T1000 (cell line): ENCODE results near the gene C1orf159.
"Not testable (repeated sequence)": the region's sequence is repeated elsewhere in the genome, so short reads cannot be mapped to it uniquely, and the experiment has no call there.

Source experiments
- DNase-seq: peaks from one replicate; lab custom pipeline; 2025; ENCODE audit warnings: mixed read lengths; lab: John Stamatoyannopoulos, UW

Gene C1orf159

DNA sequence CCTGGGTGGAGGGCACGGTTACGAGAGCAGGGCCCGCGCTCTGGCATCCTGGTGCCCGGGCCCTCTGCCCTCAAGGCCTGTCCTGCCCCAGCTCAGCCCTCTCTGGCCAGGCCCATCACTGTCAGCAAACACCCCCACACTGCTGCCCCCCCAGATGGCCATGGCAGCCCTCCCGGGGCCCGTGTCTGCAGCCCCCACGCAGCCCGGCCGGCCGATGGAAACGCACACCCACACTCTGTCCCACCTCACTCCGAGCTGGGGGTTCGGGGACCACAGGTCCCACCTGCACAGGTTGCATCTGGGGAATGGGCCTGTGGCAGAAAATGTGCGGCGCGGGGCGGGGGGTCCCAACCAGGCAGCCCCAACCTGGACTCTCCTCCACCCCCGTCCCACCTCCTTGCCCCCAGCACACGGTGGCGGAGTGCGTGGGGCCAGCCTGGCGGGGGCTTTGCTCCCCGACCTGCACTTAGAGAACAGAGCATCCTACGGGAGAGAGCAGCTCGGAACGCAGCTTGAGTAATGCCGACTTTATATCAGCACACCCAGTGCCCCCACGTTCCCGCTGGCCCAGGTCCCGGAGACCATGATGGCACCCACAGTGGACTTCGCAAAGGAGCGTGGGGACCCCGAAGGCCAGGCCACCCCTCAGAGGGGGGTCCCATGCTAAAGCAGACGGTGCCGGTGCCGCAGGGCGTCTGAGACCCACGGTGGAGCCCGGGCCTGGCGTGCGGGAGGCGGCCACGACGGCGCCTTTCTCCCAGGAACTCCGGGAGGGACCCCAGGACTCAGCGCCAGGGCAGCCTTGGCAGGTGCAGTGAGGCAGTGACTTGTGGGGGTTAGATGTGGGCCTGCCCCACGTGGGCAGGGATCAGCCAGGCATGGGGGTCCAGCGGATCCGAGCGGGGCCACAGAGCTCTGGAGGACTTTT lies 34.3 kb downstream of the C1orf159 start:
- no peak for DNase-seq

- DNase-seq: no peak
These were observed 35.0 kb downstream of the C1orf159 start for GRCh38 chr1:1080951-1081310.

- DNase-seq: no peak
These were observed 35.6 kb downstream of the C1orf159 start for GRCh38 chr1:1080122-1080757.

- DNase-seq: peak; percentile 95
These were observed 36.3 kb downstream of the C1orf159 start for GRCh38 chr1:1079408-1080121.

DNA sequence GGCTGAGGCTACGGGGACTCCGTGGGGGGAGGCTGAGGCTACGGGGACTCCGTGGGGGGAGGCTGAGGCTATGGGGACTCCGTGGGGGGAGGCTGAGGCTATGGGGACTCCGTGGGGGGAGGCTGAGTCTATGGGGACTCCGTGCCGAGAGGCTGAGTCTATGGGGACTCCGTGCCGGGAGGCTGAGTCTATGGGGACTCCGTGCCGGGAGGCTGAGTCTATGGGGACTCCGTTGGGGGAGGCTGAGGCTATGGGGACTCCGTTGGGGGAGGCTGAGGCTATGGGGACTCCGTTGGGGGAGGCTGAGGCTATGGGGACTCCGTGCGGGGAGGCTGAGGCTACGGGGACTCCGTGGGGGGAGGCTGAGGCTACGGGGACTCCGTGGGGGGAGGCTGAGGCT lies 38.5 kb downstream of the C1orf159 start:
- not testable (repeated sequence) for DNase-seq

- no peak for DNase-seq
These were observed 40.5 kb downstream of the C1orf159 start for GRCh38 chr1:1075148-1075935.

- DNase-seq: no peak
These were observed 41.2 kb downstream of the C1orf159 start for GRCh38 chr1:1074631-1075147.

- DNase-seq: no peak
These were observed 41.9 kb downstream of the C1orf159 start, which contains the start of gene RNF223 for GRCh38 chr1:1073743-1074587. Gene RNF223 (minus strand): TSS chr1:1074306. CDS start chr1:1072566, 1,740 bp downstream.

DNA sequence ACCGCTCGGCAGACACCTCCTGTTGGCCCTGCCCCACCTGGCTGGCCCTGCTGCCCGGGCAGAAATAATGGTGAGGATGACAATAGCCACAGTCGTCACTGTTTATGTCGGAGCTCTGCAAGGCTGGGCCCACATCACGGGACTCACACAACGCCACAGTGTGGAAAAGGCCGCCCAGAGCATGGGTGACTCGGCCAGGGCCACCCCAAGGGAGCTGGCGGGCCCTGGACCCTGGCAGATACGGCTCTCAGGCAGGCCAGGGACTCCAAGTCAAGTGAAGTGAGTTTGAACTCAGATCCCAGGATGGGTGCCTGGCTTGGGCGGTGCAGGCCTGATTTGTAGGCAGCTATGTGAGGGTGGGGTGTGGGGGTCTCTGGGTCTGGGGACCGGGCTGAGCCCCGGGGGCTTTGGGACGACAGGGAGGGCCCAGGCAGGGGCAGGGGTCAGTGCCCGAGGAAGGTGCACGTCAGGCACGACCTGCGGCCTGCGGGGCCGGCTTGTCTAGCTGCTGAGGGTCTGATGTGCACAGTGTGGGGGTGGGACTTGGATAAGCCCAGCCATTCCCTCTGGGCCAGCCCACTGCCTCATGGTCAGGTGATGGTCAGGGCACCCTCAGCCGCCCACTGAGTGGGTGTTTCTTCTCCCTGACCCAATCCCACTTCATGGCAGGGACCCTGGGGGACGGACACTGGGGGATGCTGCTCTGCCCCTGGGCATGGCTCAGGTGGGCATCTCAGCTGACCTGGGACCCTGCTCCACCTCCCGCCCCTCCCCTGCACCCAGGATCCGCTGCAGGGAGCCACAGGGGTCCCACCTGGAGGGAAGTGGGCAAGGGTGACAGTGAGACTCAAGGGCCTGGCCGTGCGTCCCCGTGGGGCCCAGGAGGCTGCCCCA lies 42.8 kb downstream of the C1orf159 start:
- DNase-seq: no peak

- DNase-seq: no peak
These were observed 43.5 kb downstream of the C1orf159 start for GRCh38 chr1:1072299-1072848.

- no peak for DNase-seq
These were observed 44.2 kb downstream of the C1orf159 start for GRCh38 chr1:1071486-1072298.

GRCh38 chr1:1069711-1070676 lies 45.9 kb downstream of the C1orf159 start:
- DNase-seq: no peak

DNA sequence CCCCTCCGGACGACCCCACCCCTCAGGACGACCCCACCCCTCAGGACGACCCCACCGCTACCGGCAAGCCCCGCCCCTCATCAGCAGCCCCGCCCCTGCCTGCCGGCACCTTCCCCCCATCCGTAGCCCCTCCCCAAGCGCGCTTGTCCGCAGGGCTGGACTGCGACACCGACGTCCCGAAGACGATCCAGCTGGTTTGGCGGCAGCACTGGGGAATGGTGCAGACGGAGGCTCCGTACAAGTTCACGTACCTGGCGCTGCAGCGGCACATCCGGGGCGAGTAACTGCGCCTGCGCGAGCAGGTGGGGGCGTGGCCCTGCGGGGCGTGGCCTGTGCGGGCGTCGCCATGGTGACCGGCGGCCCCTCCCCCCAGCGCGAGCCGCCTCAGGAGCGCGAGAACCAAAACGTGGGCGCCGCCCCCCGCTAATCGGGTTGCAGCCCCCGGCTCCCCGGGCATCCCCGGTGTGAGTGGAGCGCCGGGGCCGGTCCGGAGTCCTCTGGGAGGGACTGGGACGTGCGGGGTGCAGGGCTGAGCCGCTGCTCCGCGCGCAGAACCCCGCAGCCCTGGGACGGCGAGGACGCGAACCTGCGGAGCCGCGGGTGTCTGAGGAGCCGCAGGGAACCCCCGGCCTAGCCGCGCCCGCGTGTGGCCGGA lies 46.7 kb downstream of the C1orf159 start:
- peak; percentile 78 for DNase-seq

GRCh38 chr1:1068517-1069055 lies 47.3 kb downstream of the C1orf159 start:
- DNase-seq: no peak

DNA sequence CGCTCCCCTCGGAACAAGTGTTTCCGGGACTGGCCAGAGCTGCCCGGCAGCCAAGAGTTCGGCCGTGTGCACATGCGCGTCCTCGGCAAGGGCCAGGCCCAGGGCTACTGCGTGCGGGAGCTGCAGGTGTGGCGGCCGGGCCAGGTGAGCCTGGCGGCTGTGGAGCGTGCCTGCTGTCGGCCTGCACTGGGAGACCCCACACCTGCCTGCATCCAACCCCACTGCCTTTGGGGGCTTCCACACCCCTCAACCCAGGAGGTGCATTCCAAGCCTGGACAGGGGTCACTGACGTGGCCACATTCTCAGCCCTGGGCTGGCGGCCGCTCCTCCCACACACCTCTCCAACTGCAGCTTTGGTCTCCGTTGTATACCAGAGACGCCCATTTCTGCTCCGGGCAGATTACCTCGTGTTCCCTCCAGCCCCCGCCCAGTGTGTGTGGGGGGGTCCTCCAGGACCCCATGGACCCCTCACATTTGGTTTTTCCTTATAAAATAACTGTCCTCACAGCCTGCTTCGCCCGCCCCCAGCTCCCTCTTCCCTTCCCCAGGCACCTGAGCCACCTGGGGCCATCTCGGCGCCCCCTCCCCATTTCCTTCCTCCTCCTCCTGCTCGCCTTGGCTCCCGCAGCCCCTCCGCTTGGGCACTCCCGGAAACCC lies 47.9 kb downstream of the C1orf159 start:
- DNase-seq: no peak
